NT2/D1 (cell line): ENCODE data around the gene SBF2.

ENCODE experiments used
- YY1 ChIP-seq: IDR thresholded peaks from 2 replicates; pipeline ENCODE4 v1.6.1; 2011; ENCODE audit not compliant: insufficient read length, insufficient read depth
- ZNF274 ChIP-seq: IDR thresholded peaks from 2 replicates; pipeline ENCODE4 v1.6.1; 2011; ENCODE audit warnings: mild to moderate bottlenecking, low read depth, low read length

GRCh38 chr11:10029386-10030121 lies 264.5 kb downstream of the SBF2 start:
- TF ChIP-seq YY1, result no peak
- no peak for TF ChIP-seq ZNF274
